Measurements from ENCODE around the gene NEAT1.

- TF ChIP-seq CTCF (conservative IDR thresholded peaks at IDR 0.05; ENCODE audit: low read depth in 2 of 2) (no peak), EZH2phosphoT487 (IDR thresholded peaks at IDR 0.05; ENCODE audit: unreplicated experiment) (no peak), REST (IDR thresholded peaks at IDR 0.05; ENCODE audit: unreplicated experiment) (no peak), EZH2 (IDR thresholded peaks at IDR 0.05; ENCODE audit: low read depth, unreplicated experiment) (no peak), POLR2AphosphoS5 (IDR thresholded peaks at IDR 0.05; ENCODE audit: low read depth) (no peak), CREB1 (CRISPR knock-in tag; IDR thresholded peaks at IDR 0.05; ENCODE audit: low read depth) (no peak), ZNF331 (CRISPR knock-in tag; IDR thresholded peaks at IDR 0.05; ENCODE audit: low read depth) (no peak), JUNB (IDR thresholded peaks at IDR 0.05; ENCODE audit: unreplicated experiment) (no peak), ZNF462 (CRISPR knock-in tag; IDR thresholded peaks at IDR 0.05) (no peak), ETS1 (IDR thresholded peaks at IDR 0.05) (no peak), ZNF114 (CRISPR knock-in tag; IDR thresholded peaks at IDR 0.05) (no peak), STAT1 (IDR thresholded peaks at IDR 0.05; ENCODE audit: unreplicated experiment) (no peak), NANOG (IDR thresholded peaks at IDR 0.05; ENCODE audit: borderline replicate concordance) (no peak)
These were observed 47.6 kb upstream of the NEAT1 start for GRCh38 chr11:65375012-65375411.

Measured in GM23338 (cell line).